Keratinocyte (primary cell): ENCODE data around the gene CD109. TPM values are rescaled to one million over a fixed set of nuclear protein-coding genes. Genes with fewer than 3 reads are reported as not detected.

Experiments used
- DNase-seq: peaks from one replicate; pipeline ENCODE4 v3.0.0-alpha.2; 2011; ENCODE audit warnings: low read depth, missing footprints, low spot score
- FAIRE-seq: peaks from 2 replicates; lab custom pipeline; 2011; peaks lifted over from hg19 to GRCh38; lab: Jason Lieb, UNC
- H2AFZ ChIP-seq: 2 replicates; pipeline ENCODE4 v1.6.0; 2012; ENCODE audit warnings: low read length, control low read depth, inconsistent platforms; ENCODE audit not compliant: control insufficient read depth
- H3K27ac ChIP-seq: 2 replicates; pipeline ENCODE4 v1.5.1; 2011; ENCODE audit warnings: low read length; ENCODE audit not compliant: control insufficient read depth, insufficient read depth
- H3K27me3 ChIP-seq: 3 replicates; pipeline ENCODE4 v1.6.0; 2011; ENCODE audit warnings: low read length; ENCODE audit not compliant: control insufficient read depth, insufficient read depth; ENCODE audit errors: extremely low read depth
- H3K36me3 ChIP-seq, 2 experiments: 2 replicates in 1 of 2; 3 replicates in 1 of 2; pipeline ENCODE4 v1.5.1; 2011; ENCODE audit warnings: low read length in 2 of 2, mild to moderate bottlenecking in 1 of 2; ENCODE audit not compliant: control insufficient read depth in 2 of 2, insufficient read depth in 2 of 2; ENCODE audit errors: extremely low read depth in 1 of 2
- H3K4me1 ChIP-seq: 3 replicates; pipeline ENCODE4 v1.5.1; 2011; ENCODE audit warnings: low read length; ENCODE audit not compliant: control insufficient read depth, insufficient read depth; ENCODE audit errors: extremely low read depth
- H3K4me2 ChIP-seq: 3 replicates; pipeline ENCODE4 v1.6.0; 2011; ENCODE audit warnings: low read depth, low read length; ENCODE audit not compliant: control insufficient read depth, insufficient read depth; ENCODE audit errors: extremely low read depth
- H3K4me3 ChIP-seq, 3 experiments: fragments of 200-600 bp in 1 of 3; sonication (generic) in 1 of 3; 2 replicates in 2 of 3; 3 replicates in 1 of 3; pipeline ENCODE4 v1.5.1; 2011 to 2016; ENCODE audit warnings: low read length in 3 of 3, mild to moderate bottlenecking in 3 of 3, control low read depth in 2 of 3, inconsistent platforms in 1 of 3, low read depth in 1 of 3, mixed read lengths in 1 of 3, mixed run types in 1 of 3, moderate library complexity in 1 of 3; ENCODE audit not compliant: control insufficient read depth in 2 of 3, insufficient read depth in 2 of 3; ENCODE audit errors: extremely low read depth in 1 of 3
- H3K79me2 ChIP-seq: 2 replicates; pipeline ENCODE4 v1.6.0; 2012; ENCODE audit warnings: low read length; ENCODE audit not compliant: control insufficient read depth, insufficient read depth
- H3K9ac ChIP-seq: 3 replicates; pipeline ENCODE4 v1.6.0; 2011; ENCODE audit warnings: low read length; ENCODE audit not compliant: control insufficient read depth, insufficient read depth; ENCODE audit errors: extremely low read depth
- H3K9me1 ChIP-seq: 3 replicates; pipeline ENCODE4 v1.6.0; 2011; ENCODE audit warnings: low read length; ENCODE audit not compliant: control insufficient read depth, insufficient read depth; ENCODE audit errors: extremely low read depth
- H3K9me3 ChIP-seq: 2 replicates; pipeline ENCODE4 v1.5.1; 2012; ENCODE audit warnings: low read depth, low read length; ENCODE audit not compliant: control insufficient read depth
- H4K20me1 ChIP-seq: 3 replicates; pipeline ENCODE4 v1.6.0; 2011; ENCODE audit warnings: low read length; ENCODE audit not compliant: control insufficient read depth, insufficient read depth; ENCODE audit errors: extremely low read depth
- EZH2 ChIP-seq: IDR thresholded peaks from one replicate; pipeline ENCODE4 v1.6.1; 2012; ENCODE audit warnings: inconsistent platforms, mild to moderate bottlenecking, low read length, moderate library complexity
- dilution Hi-C: fragments of 300-500 bp; cut with MboI; formaldehyde crosslinking; loops from one replicate; pipeline ENCODE4 v1.7.0; 2020; ENCODE audit warnings: low sequenced_read_pairs; ENCODE audit not compliant: extremely low pct_ligation_motif_present
- polyA plus RNA-seq, 5 experiments: library from polyadenylated mRNA; depleted of rRNA in 3 of 5; stranded (reverse) in 3 of 5; stranded (forward) in 1 of 5; unstranded in 1 of 5; fragments of >200 nt; gene quantifications; 1 replicate in 1 of 5; 2 replicates in 3 of 5; 3 replicates in 1 of 5; pipeline versions ENCODE4 v1.2.1 to v1.2.3, GENCODE V29; 2011 to 2012; ENCODE audit warnings: missing spikeins in 2 of 5, low read depth in 1 of 5, low replicate concordance in 1 of 5
- TF ChIP-seq, protein P1 (sequence below), 3 experiments: IDR thresholded peaks in 1 of 3; conservative IDR thresholded peaks in 1 of 3; optimal IDR thresholded peaks in 1 of 3; 2 replicates in 2 of 3; 3 replicates in 1 of 3; pipeline versions ENCODE3 to v1.5.1; 2011; ENCODE audit warnings: low read length in 3 of 3, mild to moderate bottlenecking in 3 of 3, moderate library complexity in 2 of 3, control low read depth in 1 of 3, inconsistent platforms in 1 of 3; ENCODE audit not compliant: insufficient read depth in 2 of 3; ENCODE audit errors: extremely low read depth in 1 of 3

CD109 gene
- polyA plus RNA-seq, 1 donor (not counting 4 experiments of a cell fraction or from before 2014, with no cell fraction given): 58.2 TPM

DNA sequence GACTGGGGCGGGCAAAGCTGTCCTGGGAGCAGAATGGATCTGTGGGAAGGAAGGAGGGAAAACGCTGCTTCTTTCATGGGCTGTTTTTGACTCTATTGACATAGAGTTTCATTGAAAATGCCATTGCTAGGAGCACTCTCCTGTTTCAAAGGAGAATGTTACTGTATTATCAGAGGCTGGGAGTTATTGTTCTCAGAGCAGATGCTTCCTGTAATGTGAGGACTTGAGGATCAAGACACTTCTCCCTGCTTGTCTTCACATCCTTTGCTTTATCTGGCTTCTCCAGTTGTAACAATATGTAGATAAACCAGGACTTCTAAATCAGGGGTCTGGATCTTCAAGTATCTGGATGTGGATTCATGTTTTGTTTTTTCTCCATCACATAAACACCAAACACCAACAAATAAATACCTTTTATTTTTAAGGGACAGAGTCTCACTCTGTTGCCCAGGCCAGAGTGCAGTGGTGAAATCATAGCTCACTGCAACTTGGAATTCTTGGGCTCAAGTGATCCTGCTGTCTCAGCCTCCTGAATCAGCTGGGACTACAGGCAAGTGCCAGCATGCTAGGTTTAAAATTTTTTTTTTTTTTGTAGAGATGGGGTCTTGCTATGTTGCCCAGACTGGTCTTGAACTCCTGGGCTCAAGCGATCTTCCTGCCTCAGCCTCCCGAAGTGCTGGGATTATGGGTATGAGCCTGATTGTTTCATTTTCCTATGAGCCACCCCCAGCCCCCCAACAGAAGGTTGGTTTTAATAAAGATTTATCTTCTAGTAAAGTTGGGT, 3.9 kb downstream of the CD109 start:
- Histone ChIP-seq H4K20me1 (no peaks in the 10 kb centered on the region), H3K4me1 (peaks cover 46% of the 10 kb centered on the region), H3K36me3 (peaks cover under 1 to 1% of the 10 kb centered on the region in 2 experiments), H3K9me3 (no peaks in the 10 kb centered on the region), H3K79me2 (peaks cover 15% of the 10 kb centered on the region), H3K4me3 (no peak overlapping the region), H3K4me2 (no peak overlapping the region), H3K27ac (no peak overlapping the region), H3K9me1 (no peaks in the 10 kb centered on the region), H3K9ac (no peak overlapping the region), H3K27me3 (no peaks in the 10 kb centered on the region), H2AFZ (no peak overlapping the region)
- TF ChIP-seq, protein P1, sequence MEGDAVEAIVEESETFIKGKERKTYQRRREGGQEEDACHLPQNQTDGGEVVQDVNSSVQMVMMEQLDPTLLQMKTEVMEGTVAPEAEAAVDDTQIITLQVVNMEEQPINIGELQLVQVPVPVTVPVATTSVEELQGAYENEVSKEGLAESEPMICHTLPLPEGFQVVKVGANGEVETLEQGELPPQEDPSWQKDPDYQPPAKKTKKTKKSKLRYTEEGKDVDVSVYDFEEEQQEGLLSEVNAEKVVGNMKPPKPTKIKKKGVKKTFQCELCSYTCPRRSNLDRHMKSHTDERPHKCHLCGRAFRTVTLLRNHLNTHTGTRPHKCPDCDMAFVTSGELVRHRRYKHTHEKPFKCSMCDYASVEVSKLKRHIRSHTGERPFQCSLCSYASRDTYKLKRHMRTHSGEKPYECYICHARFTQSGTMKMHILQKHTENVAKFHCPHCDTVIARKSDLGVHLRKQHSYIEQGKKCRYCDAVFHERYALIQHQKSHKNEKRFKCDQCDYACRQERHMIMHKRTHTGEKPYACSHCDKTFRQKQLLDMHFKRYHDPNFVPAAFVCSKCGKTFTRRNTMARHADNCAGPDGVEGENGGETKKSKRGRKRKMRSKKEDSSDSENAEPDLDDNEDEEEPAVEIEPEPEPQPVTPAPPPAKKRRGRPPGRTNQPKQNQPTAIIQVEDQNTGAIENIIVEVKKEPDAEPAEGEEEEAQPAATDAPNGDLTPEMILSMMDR (optimal IDR thresholded peaks at IDR 0.05 in 1 of 3, IDR thresholded peaks at IDR 0.05 in 1 of 3, conservative IDR thresholded peaks at IDR 0.05 in 1 of 3; ENCODE audit: extremely low read depth in 1 of 3, insufficient read depth in 2 of 3, low read length in 3 of 3): no peak
- TF ChIP-seq EZH2: no peak
- dilution Hi-C loops: no loop called here
- FAIRE-seq (no peak), DNase-seq (no peak)

DNA sequence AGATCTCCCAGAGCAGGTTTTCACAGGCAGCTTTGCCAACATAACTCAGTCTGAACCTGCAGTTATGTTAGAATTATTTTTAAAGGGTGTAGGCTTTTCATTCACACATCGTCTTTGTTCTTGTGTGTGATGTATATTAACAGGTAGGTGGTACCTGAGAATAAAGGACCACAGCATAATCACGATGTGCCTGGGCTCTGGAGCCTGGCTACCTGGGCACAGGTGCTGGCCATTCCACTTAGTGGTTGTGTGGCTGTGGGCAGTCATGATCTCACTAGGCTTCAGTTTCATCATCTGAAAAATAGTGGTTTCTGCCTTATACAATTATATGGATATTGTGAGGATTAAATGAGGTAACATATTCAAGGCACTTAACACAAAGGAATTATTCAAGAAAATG, 6.4 kb downstream of the CD109 start:
- no peak for DNase-seq
- Histone ChIP-seq H3K9ac (peak overlapping the region; percentile 17), H3K4me2 (peak overlapping the region; percentile 38), H3K27me3 (no peaks in the 10 kb centered on the region), H3K9me3 (no peaks in the 10 kb centered on the region), H3K9me1 (no peaks in the 10 kb centered on the region), H3K4me1 (peaks cover 46% of the 10 kb centered on the region), H3K79me2 (peaks cover 17% of the 10 kb centered on the region), H3K27ac (peak overlapping the region; percentile 45), H4K20me1 (no peaks in the 10 kb centered on the region), H3K36me3 (peaks cover 8 to 10% of the 10 kb centered on the region in 2 experiments), H3K4me3 (no peak overlapping the region), H2AFZ (no peak overlapping the region)
- dilution Hi-C loops: no loop called here
- TF ChIP-seq EZH2: no peak
- TF ChIP-seq, protein P1 (optimal IDR thresholded peaks at IDR 0.05 in 1 of 3, IDR thresholded peaks at IDR 0.05 in 1 of 3, conservative IDR thresholded peaks at IDR 0.05 in 1 of 3; ENCODE audit: extremely low read depth in 1 of 3, insufficient read depth in 2 of 3, low read length in 3 of 3): no peak
- peak; percentile 67 for FAIRE-seq
